ENCODE data around the gene PSPN. TPM values are rescaled to one million over a fixed set of nuclear protein-coding genes. Genes with fewer than 3 reads are reported as not detected.

Gene PSPN
- total RNA-seq, 2 donors from 2014 or later: 0.82 to 0.98 TPM

DNA sequence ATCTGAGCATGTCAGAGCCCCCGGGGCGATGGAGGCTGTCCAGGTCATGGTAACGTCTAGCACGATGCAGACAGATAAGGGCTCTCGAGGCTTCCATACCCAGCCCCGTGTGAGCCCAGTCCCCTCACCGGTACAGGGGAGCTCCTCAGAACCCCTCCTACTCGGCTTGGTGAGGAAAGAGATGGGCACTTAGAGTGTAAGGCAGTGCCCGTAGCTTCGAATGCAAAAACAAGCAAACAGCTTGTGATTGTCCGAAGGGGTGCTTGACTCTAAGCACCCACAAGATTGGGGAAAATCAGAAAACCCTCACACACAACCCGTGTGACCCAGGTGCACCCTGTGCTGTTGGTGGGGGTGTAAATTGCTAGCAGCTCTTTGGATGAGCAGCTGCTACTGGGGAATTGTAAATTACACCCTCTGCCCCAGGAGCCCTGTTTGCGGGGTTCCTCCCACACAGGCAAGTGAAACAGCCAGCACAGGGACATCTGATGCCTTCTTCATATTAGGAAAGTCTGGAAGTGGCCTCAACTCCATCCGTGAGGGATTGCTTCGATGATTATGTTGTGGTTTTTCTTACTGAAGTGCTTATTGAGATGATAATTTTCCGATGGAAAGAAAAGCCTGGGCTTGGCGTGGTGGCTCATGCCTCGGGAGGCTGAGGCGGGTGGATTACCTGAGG, 918 bp upstream of the PSPN start:
- DNase-seq (ENCODE audit: low spot score): no peak
- Histone ChIP-seq H3K4me3 (no peak overlapping the region), H3K4me1 (peaks cover 0 to 14% of the 10 kb centered on the region in 2 donors), H3K27ac (no peak overlapping the region), H3K27me3 (no peaks in the 10 kb centered on the region), H3K36me3 (peaks cover 28% of the 10 kb centered on the region), H3K9me3 (no peaks in the 10 kb centered on the region)
- TF ChIP-seq, protein P1, sequence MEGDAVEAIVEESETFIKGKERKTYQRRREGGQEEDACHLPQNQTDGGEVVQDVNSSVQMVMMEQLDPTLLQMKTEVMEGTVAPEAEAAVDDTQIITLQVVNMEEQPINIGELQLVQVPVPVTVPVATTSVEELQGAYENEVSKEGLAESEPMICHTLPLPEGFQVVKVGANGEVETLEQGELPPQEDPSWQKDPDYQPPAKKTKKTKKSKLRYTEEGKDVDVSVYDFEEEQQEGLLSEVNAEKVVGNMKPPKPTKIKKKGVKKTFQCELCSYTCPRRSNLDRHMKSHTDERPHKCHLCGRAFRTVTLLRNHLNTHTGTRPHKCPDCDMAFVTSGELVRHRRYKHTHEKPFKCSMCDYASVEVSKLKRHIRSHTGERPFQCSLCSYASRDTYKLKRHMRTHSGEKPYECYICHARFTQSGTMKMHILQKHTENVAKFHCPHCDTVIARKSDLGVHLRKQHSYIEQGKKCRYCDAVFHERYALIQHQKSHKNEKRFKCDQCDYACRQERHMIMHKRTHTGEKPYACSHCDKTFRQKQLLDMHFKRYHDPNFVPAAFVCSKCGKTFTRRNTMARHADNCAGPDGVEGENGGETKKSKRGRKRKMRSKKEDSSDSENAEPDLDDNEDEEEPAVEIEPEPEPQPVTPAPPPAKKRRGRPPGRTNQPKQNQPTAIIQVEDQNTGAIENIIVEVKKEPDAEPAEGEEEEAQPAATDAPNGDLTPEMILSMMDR (IDR thresholded peaks at IDR 0.05): no peak

GRCh38 chr19:6374711-6375410, 872 bp downstream of the PSPN start:
- Histone ChIP-seq H3K36me3 (peaks cover 10% of the 10 kb centered on the region), H3K27me3 (no peaks in the 10 kb centered on the region), H3K4me3 (no peak overlapping the region), H3K9me3 (no peaks in the 10 kb centered on the region), H3K4me1 (peaks cover 0 to 14% of the 10 kb centered on the region in 2 donors), H3K27ac (no peak overlapping the region)
- TF ChIP-seq, protein P1 (IDR thresholded peaks at IDR 0.05): no peak
- DNase-seq (ENCODE audit: low spot score): no peak

- TF ChIP-seq, protein P1 (IDR thresholded peaks at IDR 0.05): no peak
- H3K27ac ChIP-seq: peak overlapping the region in 1 of 2 donors; percentile 99
Observed at GRCh38 chr19:6374161-6374709, 1.5 kb downstream of the PSPN start.

DNA sequence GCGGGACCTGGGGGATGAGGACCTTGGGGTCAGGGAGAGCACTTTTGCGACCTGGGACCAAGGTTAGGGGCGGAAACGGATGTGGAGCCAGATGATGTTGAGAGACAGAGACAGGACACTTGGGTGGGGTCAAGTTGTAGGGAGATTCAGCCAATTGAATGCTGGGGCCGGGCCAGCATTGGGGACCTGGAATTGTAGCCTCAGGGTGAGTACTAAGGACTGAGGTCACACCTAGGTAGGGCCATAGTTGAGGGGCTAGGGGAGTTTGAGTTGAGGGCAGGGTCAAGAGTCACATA, 2.0 kb downstream of the PSPN start:
- H3K4me1 ChIP-seq: peaks cover 0 to 14% of the 10 kb centered on the region in 2 donors
- DNase-seq (ENCODE audit: low spot score): no peak

More at GRCh38 chr19:6374161-6374709, 1.5 kb downstream of the PSPN start:
- Histone ChIP-seq H3K4me1 (peaks cover 0 to 14% of the 10 kb centered on the region in 2 donors), H3K4me3 (peak overlapping the region in 1 of 2 donors; percentile 87), H3K27me3 (no peaks in the 10 kb centered on the region), H3K36me3 (peaks cover 4% of the 10 kb centered on the region), H3K9me3 (no peaks in the 10 kb centered on the region)
- no peak for DNase-seq (ENCODE audit: low spot score)

DNA sequence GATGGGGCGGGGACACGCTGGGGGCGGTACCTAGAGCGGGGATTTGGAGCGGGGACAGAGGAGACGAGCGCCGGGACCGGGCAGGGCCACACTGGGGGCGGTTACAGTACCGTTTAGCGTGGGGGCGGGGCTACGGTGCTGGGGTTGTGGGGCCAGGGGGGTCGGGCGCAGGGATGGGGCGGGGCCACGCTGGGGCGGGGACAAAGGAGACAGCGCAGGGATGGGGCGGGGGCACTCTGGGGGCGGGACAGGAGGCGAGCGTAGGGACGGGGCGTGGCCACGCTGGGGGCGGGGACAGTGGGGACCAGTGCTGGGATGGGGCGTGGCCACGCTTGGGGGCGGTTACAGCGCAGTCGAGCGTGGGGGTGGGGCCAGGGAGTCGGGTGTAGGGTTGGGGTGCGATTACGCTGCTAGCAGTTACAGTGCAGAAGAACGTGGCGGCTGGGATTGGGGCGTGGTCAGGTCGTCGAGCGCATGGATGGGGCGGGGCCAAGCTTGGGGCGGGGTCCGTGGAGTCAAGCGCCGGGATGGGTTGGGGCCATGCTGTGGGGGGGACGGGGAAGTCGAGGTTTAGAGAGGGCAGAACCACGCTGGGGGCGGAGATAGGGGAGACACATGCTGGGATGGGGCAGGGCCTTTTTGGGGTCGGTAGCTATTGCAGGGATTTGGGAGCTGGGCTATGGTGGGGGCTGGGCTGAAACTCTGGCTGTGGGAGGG, 2.5 kb downstream of the PSPN start:
- Histone ChIP-seq H3K27me3 (no peaks in the 10 kb centered on the region), H3K4me1 (peaks cover 0 to 14% of the 10 kb centered on the region in 2 donors), H3K27ac (peak overlapping the region; percentile 99), H3K4me3 (peak overlapping the region; percentile 87 to 99), H3K9me3 (no peaks in the 10 kb centered on the region), H3K36me3 (peaks cover 8% of the 10 kb centered on the region)
- DNase-seq (ENCODE audit: low spot score): peak; percentile 97
- TF ChIP-seq, protein P1 (IDR thresholded peaks at IDR 0.05): no peak

More for the DNA sequence above, 2.0 kb downstream of the PSPN start:
- Histone ChIP-seq H3K27ac (peak overlapping the region; percentile 99), H3K9me3 (no peaks in the 10 kb centered on the region), H3K36me3 (peaks cover 3% of the 10 kb centered on the region), H3K27me3 (no peaks in the 10 kb centered on the region), H3K4me3 (peak overlapping the region; percentile 87 to 99)
- TF ChIP-seq, protein P1 (IDR thresholded peaks at IDR 0.05): no peak

All from right atrium auricular region (tissue), 2 donors.